Loucy (cell line): ENCODE measurements around the gene SCAPER.

Experiments used
- H2AFZ ChIP-seq: fragments of 200-600 bp; sonication (generic); 2 replicates; pipeline ENCODE4 v1.6.0; 2016; ENCODE audit warnings: antibody characterized with exemption, mild to moderate bottlenecking, low read length, moderate library complexity
- H3F3A ChIP-seq: fragments of 200-600 bp; 2 replicates; pipeline ENCODE4 v1.6.0; 2016; ENCODE audit warnings: antibody characterized with exemption, low read depth, mild to moderate bottlenecking
- H3K27me3 ChIP-seq: fragments of 200-600 bp; sonication (generic); 2 replicates; pipeline ENCODE4 v1.6.1; 2014; ENCODE audit warnings: low read length, mild to moderate bottlenecking; ENCODE audit not compliant: insufficient read depth, poor library complexity, severe bottlenecking
- H3K36me3 ChIP-seq: fragments of 200-600 bp; sonication (generic); 2 replicates; pipeline ENCODE4 v1.6.1; 2016; ENCODE audit warnings: low read length; ENCODE audit not compliant: insufficient read depth
- H3K4me1 ChIP-seq: fragments of 200-600 bp; sonication (generic); 2 replicates; pipeline ENCODE4 v1.5.1; 2014; ENCODE audit warnings: low read length, mild to moderate bottlenecking; ENCODE audit not compliant: insufficient read depth, poor library complexity, severe bottlenecking
- H3K4me2 ChIP-seq: fragments of 200-600 bp; sonication (generic); 2 replicates; pipeline ENCODE4 v1.6.0; 2014; ENCODE audit warnings: antibody characterized with exemption, low read length, low read depth, mild to moderate bottlenecking; ENCODE audit not compliant: poor library complexity, severe bottlenecking
- H3K4me3 ChIP-seq: fragments of 200-600 bp; sonication (generic); 2 replicates; pipeline ENCODE4 v1.5.1; 2014; ENCODE audit warnings: low read length, mild to moderate bottlenecking, mixed read lengths; ENCODE audit not compliant: poor library complexity, severe bottlenecking
- H3K79me2 ChIP-seq: fragments of 200-600 bp; sonication (generic); 2 replicates; pipeline ENCODE4 v1.6.1; 2014; ENCODE audit warnings: low read length; ENCODE audit not compliant: insufficient read depth
- H3K9ac ChIP-seq: fragments of 200-600 bp; sonication (generic); 2 replicates; pipeline ENCODE4 v1.6.0; 2014; ENCODE audit warnings: mild to moderate bottlenecking, low read depth, low read length, moderate library complexity; ENCODE audit not compliant: poor library complexity, severe bottlenecking
- H3K9me2 ChIP-seq: fragments of 200-600 bp; sonication (generic); replicated peaks from 2 replicates; pipeline ENCODE4 v1.6.1; 2016; ENCODE audit warnings: low read depth, low read length, mixed read lengths
- H3K9me3 ChIP-seq: fragments of 200-600 bp; sonication (generic); 2 replicates; pipeline ENCODE4 v1.6.1; 2014; ENCODE audit warnings: mild to moderate bottlenecking, antibody characterized with exemption, low read length, low read depth; ENCODE audit not compliant: insufficient read depth
- H4K20me1 ChIP-seq: fragments of 200-600 bp; sonication (generic); 2 replicates; pipeline ENCODE4 v1.6.0; 2014; ENCODE audit warnings: antibody characterized with exemption, low read length, mild to moderate bottlenecking; ENCODE audit not compliant: insufficient read depth, poor library complexity, severe bottlenecking
- CTCF ChIP-seq: fragments of 200-600 bp; sonication (generic); conservative IDR thresholded peaks from 2 replicates; pipeline ENCODE4 v1.5.1; 2014; ENCODE audit warnings: mild to moderate bottlenecking, antibody characterized with exemption, low read length
- EZH2phosphoT487 ChIP-seq: fragments of 200-600 bp; IDR thresholded peaks from 2 replicates; pipeline ENCODE4 v1.6.1; 2018; ENCODE audit warnings: antibody characterized with exemption, mild to moderate bottlenecking, moderate library complexity, borderline replicate concordance

SCAPER gene

DNA sequence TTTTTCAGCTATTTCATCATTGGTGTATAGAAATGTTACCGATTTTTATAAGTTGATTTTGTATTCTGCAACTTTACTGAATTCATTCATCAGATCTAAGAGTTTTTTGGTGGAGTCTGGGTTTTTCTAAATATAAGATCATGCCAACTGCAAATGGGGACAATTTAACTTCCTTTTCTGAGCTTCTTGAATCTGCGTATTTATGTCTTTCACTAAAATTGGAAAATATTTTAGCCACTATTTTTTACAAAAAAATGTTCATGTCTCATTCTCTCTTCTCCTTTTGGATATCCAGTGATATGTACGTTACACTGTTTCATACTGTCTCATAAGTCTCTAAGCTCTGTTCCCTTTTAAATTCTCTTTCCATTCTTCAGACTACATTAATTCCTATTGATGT, 444.8 kb downstream of the SCAPER start:
- Histone ChIP-seq H3K9ac (no peak overlapping the region), H3K79me2 (no peaks in the 10 kb centered on the region), H3K4me3 (no peak overlapping the region), H4K20me1 (no peaks in the 10 kb centered on the region), H3K9me3 (no peaks in the 10 kb centered on the region; the same call in 1 of the 2 replicates), H3K9me2 (no peaks in the 10 kb centered on the region), H3F3A (no peaks in the 10 kb centered on the region), H3K36me3 (no peaks in the 10 kb centered on the region), H3K4me2 (no peak overlapping the region), H3K4me1 (peaks cover 9% of the 10 kb centered on the region), H3K27me3 (no peaks in the 10 kb centered on the region), H2AFZ (no peak overlapping the region)
- TF ChIP-seq EZH2phosphoT487 (no peak), CTCF (no peak)

DNA sequence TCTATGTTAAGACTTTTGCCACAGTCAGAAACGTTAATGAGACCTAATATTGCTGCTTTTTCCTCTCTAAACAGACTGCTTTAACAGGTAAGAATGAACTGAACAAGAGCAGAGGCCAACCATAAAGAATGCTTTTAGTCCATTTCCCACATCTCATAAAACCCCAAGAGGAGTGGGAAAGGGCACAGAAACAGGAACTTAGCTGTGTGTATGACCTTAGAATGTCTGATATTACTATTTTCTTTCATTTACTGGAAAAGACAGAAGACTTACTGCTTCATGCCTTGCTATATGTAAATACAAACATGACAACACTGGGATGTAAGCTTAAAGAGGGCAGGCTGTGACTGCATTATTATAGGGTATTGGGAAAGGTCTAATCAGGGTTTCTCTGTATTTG, 453.6 kb downstream of the SCAPER start:
- no peaks in the 10 kb centered on the region for H3K4me1 ChIP-seq
- H3K79me2 ChIP-seq: no peaks in the 10 kb centered on the region
- H3K4me3 ChIP-seq: no peak overlapping the region
- H3K9me3 ChIP-seq: no peaks in the 10 kb centered on the region
- no peak for TF ChIP-seq CTCF
- TF ChIP-seq EZH2phosphoT487: no peak
- no peaks in the 10 kb centered on the region for H4K20me1 ChIP-seq
- H3F3A ChIP-seq: no peaks in the 10 kb centered on the region
- no peak overlapping the region for H3K4me2 ChIP-seq
- H3K9ac ChIP-seq: no peak overlapping the region
- H2AFZ ChIP-seq: no peak overlapping the region
- H3K9me2 ChIP-seq: no peaks in the 10 kb centered on the region
- no peaks in the 10 kb centered on the region for H3K36me3 ChIP-seq
- H3K27me3 ChIP-seq: no peaks in the 10 kb centered on the region

DNA sequence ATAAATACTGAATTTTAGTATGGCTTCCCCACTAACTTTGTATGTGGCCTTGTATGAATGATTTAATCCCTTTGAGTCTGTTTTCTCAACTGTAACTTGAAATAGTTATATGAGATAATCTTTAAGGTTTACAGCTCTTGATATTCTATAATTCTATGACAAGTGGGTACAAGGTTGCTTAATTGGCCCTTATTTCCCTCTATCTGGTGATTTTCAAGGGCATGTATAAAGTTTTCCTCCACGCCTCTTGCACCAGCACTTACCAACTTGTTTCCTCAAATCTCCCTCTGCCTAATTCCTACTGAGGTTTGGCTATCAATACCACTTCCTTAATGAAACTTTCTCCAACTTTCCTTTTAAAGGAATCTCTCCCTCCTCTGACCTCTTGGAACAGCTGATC, 455.7 kb downstream of the SCAPER start:
- no peaks in the 10 kb centered on the region for H3K4me1 ChIP-seq
- no peak overlapping the region for H3K4me3 ChIP-seq
- H3K9me3 ChIP-seq: no peaks in the 10 kb centered on the region
- TF ChIP-seq EZH2phosphoT487: no peak
- no peak for TF ChIP-seq CTCF
- H3F3A ChIP-seq: no peaks in the 10 kb centered on the region
- H3K27me3 ChIP-seq: no peaks in the 10 kb centered on the region
- no peak overlapping the region for H3K9ac ChIP-seq
- H2AFZ ChIP-seq: no peak overlapping the region
- no peaks in the 10 kb centered on the region for H3K9me2 ChIP-seq
- H3K79me2 ChIP-seq: no peaks in the 10 kb centered on the region
- H4K20me1 ChIP-seq: no peaks in the 10 kb centered on the region
- H3K36me3 ChIP-seq: no peaks in the 10 kb centered on the region
- H3K4me2 ChIP-seq: no peak overlapping the region
